ENCODE results near the gene BATF3.

GRCh38 chr1:212640223-212640878 is 59.3 kb downstream of the BATF3 start:
- TF ChIP-seq CTCF (IDR thresholded peaks at IDR 0.05) (no peak), POLR2A (IDR thresholded peaks at IDR 0.05) (no peak)
